ENCODE measurements around the gene AGBL5. TPM values are rescaled to one million over a fixed set of nuclear protein-coding genes. Genes with fewer than 3 reads are reported as not detected.

The AGBL5 gene
- total and polyA plus RNA-seq, 9 of the 15 experiments (the other 6 are each of a cell fraction or from before 2014, with no cell fraction given) = 3.3 to 52.7 (median 26.2) TPM

- Histone ChIP-seq H3K9me1 (ENCODE audit: control insufficient read depth, insufficient read depth, low read length) (no peaks in the 10 kb centered on the region), H3K9ac (ENCODE audit: insufficient read depth in 1 of 2, low read depth in 2 of 2, low read length in 2 of 2) (peak overlapping the region in 1 of 2 experiments; percentile 9; a peak in 1 of 4 replicates), H2AFZ (ENCODE audit: low read depth, low read length) (no peak overlapping the region), H3K79me2 (ENCODE audit: control insufficient read depth, insufficient read depth, low read length) (no peaks in the 10 kb centered on the region), H3K4me3 (no peak overlapping the region), H3K9me3 (replicated peaks; ENCODE audit: control insufficient read depth, insufficient read depth, low read depth, low read length) (no peaks in the 10 kb centered on the region), H3K4me2 (ENCODE audit: insufficient read depth, low read length) (no peak overlapping the region), H4K20me1 (replicated peaks; ENCODE audit: control insufficient read depth, insufficient read depth, low read length) (no peaks in the 10 kb centered on the region), H3K4me1 (replicated peaks in 1 of 2; ENCODE audit: control insufficient read depth in 2 of 2, insufficient read depth in 2 of 2, low read length in 2 of 2) (peaks cover 34 to 39% of the 10 kb centered on the region in 2 experiments), H3K27ac (ENCODE audit: extremely low read depth, low read depth, low read length) (peak overlapping the region; percentile 12; the same call in 1 of the 3 replicates), H3K27me3 (ENCODE audit: control insufficient read depth in 2 of 2, insufficient read depth in 2 of 2, low read length in 2 of 2) (no peaks in the 10 kb centered on the region), H3K36me3 (ENCODE audit: control insufficient read depth, insufficient read depth, low read length) (peaks cover 58% of the 10 kb centered on the region)
- FAIRE-seq (no peak), DNase-seq (ENCODE audit: extremely low read depth in 1 of 4, low spot score in 3 of 4) (no peak), ATAC-seq (no peak)
- 69% methylated on average over 3 of the region's 3 CpGs for WGBS (ENCODE audit: insufficient coverage, low coverage, missing lambda C conversion rate)
- TF ChIP-seq POLR2G (IDR thresholded peaks at IDR 0.05; ENCODE audit: low read depth, low read length) (0 out of 2 replicates have a peak, but pooled peaks have one; percentile 38), SIN3A (IDR thresholded peaks at IDR 0.05; ENCODE audit: borderline replicate concordance in 2 of 2, control insufficient read depth in 1 of 2, low read depth in 2 of 2, low read length in 2 of 2) (no peak), CBFA2T3 (IDR thresholded peaks at IDR 0.05) (peak; percentile 42; the same call in 1 of the 2 replicates)
- TF ChIP-seq, protein P1, sequence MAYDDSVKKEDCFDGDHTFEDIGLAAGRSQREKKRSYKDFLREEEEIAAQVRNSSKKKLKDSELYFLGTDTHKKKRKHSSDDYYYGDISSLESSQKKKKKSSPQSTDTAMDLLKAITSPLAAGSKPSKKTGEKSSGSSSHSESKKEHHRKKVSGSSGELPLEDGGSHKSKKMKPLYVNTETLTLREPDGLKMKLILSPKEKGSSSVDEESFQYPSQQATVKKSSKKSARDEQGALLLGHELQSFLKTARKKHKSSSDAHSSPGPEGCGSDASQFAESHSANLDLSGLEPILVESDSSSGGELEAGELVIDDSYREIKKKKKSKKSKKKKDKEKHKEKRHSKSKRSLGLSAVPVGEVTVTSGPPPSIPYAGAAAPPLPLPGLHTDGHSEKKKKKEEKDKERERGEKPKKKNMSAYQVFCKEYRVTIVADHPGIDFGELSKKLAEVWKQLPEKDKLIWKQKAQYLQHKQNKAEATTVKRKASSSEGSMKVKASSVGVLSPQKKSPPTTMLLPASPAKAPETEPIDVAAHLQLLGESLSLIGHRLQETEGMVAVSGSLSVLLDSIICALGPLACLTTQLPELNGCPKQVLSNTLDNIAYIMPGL (CRISPR knock-in tag; IDR thresholded peaks at IDR 0.05) = no peak
- TF ChIP-seq, protein P2, sequence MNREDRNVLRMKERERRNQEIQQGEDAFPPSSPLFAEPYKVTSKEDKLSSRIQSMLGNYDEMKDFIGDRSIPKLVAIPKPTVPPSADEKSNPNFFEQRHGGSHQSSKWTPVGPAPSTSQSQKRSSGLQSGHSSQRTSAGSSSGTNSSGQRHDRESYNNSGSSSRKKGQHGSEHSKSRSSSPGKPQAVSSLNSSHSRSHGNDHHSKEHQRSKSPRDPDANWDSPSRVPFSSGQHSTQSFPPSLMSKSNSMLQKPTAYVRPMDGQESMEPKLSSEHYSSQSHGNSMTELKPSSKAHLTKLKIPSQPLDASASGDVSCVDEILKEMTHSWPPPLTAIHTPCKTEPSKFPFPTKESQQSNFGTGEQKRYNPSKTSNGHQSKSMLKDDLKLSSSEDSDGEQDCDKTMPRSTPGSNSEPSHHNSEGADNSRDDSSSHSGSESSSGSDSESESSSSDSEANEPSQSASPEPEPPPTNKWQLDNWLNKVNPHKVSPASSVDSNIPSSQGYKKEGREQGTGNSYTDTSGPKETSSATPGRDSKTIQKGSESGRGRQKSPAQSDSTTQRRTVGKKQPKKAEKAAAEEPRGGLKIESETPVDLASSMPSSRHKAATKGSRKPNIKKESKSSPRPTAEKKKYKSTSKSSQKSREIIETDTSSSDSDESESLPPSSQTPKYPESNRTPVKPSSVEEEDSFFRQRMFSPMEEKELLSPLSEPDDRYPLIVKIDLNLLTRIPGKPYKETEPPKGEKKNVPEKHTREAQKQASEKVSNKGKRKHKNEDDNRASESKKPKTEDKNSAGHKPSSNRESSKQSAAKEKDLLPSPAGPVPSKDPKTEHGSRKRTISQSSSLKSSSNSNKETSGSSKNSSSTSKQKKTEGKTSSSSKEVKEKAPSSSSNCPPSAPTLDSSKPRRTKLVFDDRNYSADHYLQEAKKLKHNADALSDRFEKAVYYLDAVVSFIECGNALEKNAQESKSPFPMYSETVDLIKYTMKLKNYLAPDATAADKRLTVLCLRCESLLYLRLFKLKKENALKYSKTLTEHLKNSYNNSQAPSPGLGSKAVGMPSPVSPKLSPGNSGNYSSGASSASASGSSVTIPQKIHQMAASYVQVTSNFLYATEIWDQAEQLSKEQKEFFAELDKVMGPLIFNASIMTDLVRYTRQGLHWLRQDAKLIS (CRISPR knock-in tag; IDR thresholded peaks at IDR 0.05) = no peak
- TF ChIP-seq, protein P3, sequence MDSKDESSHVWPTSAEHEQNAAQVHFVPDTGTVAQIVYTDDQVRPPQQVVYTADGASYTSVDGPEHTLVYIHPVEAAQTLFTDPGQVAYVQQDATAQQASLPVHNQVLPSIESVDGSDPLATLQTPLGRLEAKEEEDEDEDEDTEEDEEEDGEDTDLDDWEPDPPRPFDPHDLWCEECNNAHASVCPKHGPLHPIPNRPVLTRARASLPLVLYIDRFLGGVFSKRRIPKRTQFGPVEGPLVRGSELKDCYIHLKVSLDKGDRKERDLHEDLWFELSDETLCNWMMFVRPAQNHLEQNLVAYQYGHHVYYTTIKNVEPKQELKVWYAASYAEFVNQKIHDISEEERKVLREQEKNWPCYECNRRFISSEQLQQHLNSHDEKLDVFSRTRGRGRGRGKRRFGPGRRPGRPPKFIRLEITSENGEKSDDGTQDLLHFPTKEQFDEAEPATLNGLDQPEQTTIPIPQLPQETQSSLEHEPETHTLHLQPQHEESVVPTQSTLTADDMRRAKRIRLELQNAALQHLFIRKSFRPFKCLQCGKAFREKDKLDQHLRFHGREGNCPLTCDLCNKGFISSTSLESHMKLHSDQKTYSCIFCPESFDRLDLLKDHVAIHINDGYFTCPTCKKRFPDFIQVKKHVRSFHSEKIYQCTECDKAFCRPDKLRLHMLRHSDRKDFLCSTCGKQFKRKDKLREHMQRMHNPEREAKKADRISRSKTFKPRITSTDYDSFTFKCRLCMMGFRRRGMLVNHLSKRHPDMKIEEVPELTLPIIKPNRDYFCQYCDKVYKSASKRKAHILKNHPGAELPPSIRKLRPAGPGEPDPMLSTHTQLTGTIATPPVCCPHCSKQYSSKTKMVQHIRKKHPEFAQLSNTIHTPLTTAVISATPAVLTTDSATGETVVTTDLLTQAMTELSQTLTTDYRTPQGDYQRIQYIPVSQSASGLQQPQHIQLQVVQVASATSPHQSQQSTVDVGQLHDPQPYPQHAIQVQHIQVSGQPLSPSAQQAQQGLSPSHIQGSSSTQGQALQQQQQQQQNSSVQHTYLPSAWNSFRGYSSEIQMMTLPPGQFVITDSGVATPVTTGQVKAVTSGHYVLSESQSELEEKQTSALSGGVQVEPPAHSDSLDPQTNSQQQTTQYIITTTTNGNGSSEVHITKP (IDR thresholded peaks at IDR 0.05; ENCODE audit: partially characterized antibody) = peak; percentile 35
- in situ Hi-C loops (cut with MboI) (no loop called here), intact Hi-C loops (cut with micrococcal nuclease) (no loop called here)
- POLR2A ChIA-PET = interaction anchor here (1.0 to 10.5 kb wide), 5 partner anchors 6 to 35 kb away, joined by 3 to 112 read pairs (median 8); partner anchors contain the start of genes AGBL5 and OST4
- no TSS peak for BruUV-seq (replicated peaks)
- CTCF ChIA-PET (ENCODE audit: low intra/inter-chr PET ratio) = no interaction called here
Measured at GRCh38 chr2:27060323-27060722, 8.9 kb downstream of the AGBL5 start.
